OCI-LY1 (cell line): Measurements from ENCODE around the gene IQSEC1.
A peak's percentile ranks its signal among the peaks of the same experiment; 100 is the strongest.

Experiments
- H2AFZ ChIP-seq: fragments of 200-600 bp; sonication (generic), shearing (Covaris generic); 2 replicates; pipeline ENCODE4 v1.6.0; 2014; ENCODE audit warnings: antibody characterized with exemption, mild to moderate bottlenecking, low read length
- H3F3A ChIP-seq: fragments of 200-600 bp; sonication (generic), shearing (Covaris generic); 2 replicates; pipeline ENCODE4 v1.6.0; 2014; ENCODE audit warnings: mild to moderate bottlenecking, antibody characterized with exemption, low read length, moderate library complexity; ENCODE audit not compliant: insufficient read depth
- H3K27ac ChIP-seq: fragments of 200-600 bp; sonication (generic); 2 replicates; pipeline ENCODE4 v1.5.1; 2014; ENCODE audit warnings: low read length, mixed run types, mild to moderate bottlenecking, low read depth; ENCODE audit not compliant: poor library complexity, severe bottlenecking
- H3K27me3 ChIP-seq: fragments of 200-600 bp; sonication (generic); 2 replicates; pipeline ENCODE4 v1.6.0; 2014; ENCODE audit warnings: antibody characterized with exemption, mild to moderate bottlenecking, low read length, moderate library complexity; ENCODE audit not compliant: insufficient read depth
- H3K36me3 ChIP-seq: fragments of 200-600 bp; sonication (generic); 2 replicates; pipeline ENCODE4 v1.6.1; 2014; ENCODE audit warnings: mild to moderate bottlenecking, antibody characterized with exemption, low read length, moderate library complexity, mixed read lengths; ENCODE audit not compliant: insufficient read depth
- H3K4me1 ChIP-seq: fragments of 200-600 bp; sonication (generic); 2 replicates; pipeline ENCODE4 v1.5.1; 2014; ENCODE audit warnings: mild to moderate bottlenecking, low read length, moderate library complexity; ENCODE audit not compliant: insufficient read depth, severe bottlenecking
- H3K4me2 ChIP-seq: fragments of 200-600 bp; sonication (generic), shearing (Covaris generic); 2 replicates; pipeline ENCODE4 v1.6.1; 2014; ENCODE audit warnings: low read length
- H3K4me3 ChIP-seq: fragments of 200-600 bp; sonication (generic); 2 replicates; pipeline ENCODE4 v1.5.1; 2014; ENCODE audit warnings: low read length, low read depth, mild to moderate bottlenecking, mixed read lengths; ENCODE audit not compliant: poor library complexity, severe bottlenecking
- H3K79me2 ChIP-seq: fragments of 200-600 bp; shearing (Covaris generic); 2 replicates; pipeline ENCODE4 v1.6.1; 2016; ENCODE audit warnings: mixed run types, low read length, mixed read lengths; ENCODE audit not compliant: insufficient read depth
- H3K9ac ChIP-seq: fragments of 200-600 bp; sonication (generic), shearing (Covaris generic); 2 replicates; pipeline ENCODE4 v1.6.1; 2014; ENCODE audit warnings: mild to moderate bottlenecking, low read length, mixed read lengths
- H3K9me2 ChIP-seq: fragments of 200-600 bp; sonication (generic), shearing (Covaris generic); 2 replicates; pipeline ENCODE4 v1.6.1; 2014; ENCODE audit warnings: low read depth, mild to moderate bottlenecking, low read length, mixed read lengths
- H3K9me3 ChIP-seq: fragments of 200-600 bp; shearing (Covaris generic); 2 replicates; pipeline ENCODE4 v1.6.1; 2014; ENCODE audit warnings: low read length, mixed read lengths
- H4K20me1 ChIP-seq: fragments of 200-600 bp; sonication (generic), shearing (Covaris generic); 2 replicates; pipeline ENCODE4 v1.6.0; 2016; ENCODE audit warnings: mild to moderate bottlenecking, low read length; ENCODE audit not compliant: insufficient read depth
- EZH2 ChIP-seq: fragments of 200-600 bp; sonication (generic), shearing (Covaris generic); IDR thresholded peaks from 2 replicates; pipeline ENCODE4 v1.8.0; 2017; ENCODE audit warnings: borderline replicate concordance, mixed run types, mild to moderate bottlenecking, antibody characterized with exemption, low read length, moderate library complexity, mixed read lengths
- TF ChIP-seq, protein P1 (sequence below): fragments of 200-600 bp; sonication (generic), shearing (Covaris generic); IDR thresholded peaks from 2 replicates; pipeline ENCODE4 v1.5.1; 2017; ENCODE audit warnings: mild to moderate bottlenecking, antibody characterized with exemption, low read length, moderate library complexity, mixed read lengths

IQSEC1 gene

DNA sequence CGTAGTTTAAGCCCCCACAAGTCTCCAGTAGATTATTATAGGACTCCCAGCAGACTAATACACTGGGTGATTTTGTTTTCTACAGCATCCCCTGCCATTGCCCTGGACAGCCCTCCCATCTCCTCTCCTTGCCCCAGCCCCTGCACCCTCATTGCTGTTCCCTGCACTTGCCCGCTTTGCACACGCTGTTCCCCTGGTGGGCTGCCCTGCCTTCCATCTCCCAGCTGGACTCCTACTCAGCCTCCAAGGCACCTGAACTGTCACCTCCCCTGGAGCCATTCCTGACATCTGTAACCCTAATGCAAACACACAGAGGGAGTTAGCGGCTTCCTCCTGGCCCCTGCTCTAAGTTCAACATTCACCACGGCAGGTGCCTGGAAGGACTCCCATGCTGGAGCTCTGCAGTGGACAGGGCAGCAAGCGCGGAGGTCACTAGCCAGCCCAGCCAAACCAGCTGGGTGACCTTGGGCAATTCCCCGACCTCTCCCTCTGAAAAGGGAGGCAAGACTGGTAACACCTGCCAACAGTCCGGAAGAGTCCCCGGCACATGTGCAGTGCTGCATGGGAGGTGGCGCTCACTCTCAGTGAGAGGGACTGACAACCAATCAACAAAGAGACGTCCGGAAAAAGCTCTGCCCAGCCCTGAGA, 38.8 kb upstream of the IQSEC1 start:
- H3K4me2 ChIP-seq, result no peak overlapping the region
- no peaks in the 10 kb centered on the region for H3K79me2 ChIP-seq
- no peak overlapping the region for H2AFZ ChIP-seq
- no peak overlapping the region for H3K27ac ChIP-seq
- no peaks in the 10 kb centered on the region for H3K9me3 ChIP-seq
- no peaks in the 10 kb centered on the region for H3K36me3 ChIP-seq
- no peak overlapping the region for H3K4me3 ChIP-seq
- H4K20me1 ChIP-seq, result no peaks in the 10 kb centered on the region
- no peak overlapping the region for H3K9ac ChIP-seq
- no peak for TF ChIP-seq EZH2
- TF ChIP-seq, protein P1, sequence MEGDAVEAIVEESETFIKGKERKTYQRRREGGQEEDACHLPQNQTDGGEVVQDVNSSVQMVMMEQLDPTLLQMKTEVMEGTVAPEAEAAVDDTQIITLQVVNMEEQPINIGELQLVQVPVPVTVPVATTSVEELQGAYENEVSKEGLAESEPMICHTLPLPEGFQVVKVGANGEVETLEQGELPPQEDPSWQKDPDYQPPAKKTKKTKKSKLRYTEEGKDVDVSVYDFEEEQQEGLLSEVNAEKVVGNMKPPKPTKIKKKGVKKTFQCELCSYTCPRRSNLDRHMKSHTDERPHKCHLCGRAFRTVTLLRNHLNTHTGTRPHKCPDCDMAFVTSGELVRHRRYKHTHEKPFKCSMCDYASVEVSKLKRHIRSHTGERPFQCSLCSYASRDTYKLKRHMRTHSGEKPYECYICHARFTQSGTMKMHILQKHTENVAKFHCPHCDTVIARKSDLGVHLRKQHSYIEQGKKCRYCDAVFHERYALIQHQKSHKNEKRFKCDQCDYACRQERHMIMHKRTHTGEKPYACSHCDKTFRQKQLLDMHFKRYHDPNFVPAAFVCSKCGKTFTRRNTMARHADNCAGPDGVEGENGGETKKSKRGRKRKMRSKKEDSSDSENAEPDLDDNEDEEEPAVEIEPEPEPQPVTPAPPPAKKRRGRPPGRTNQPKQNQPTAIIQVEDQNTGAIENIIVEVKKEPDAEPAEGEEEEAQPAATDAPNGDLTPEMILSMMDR, result no peak
- peaks cover 13% of the 10 kb centered on the region for H3K4me1 ChIP-seq
- H3F3A ChIP-seq, result no peaks in the 10 kb centered on the region
- no peaks in the 10 kb centered on the region for H3K9me2 ChIP-seq
- peaks cover 9% of the 10 kb centered on the region; the same call in 1 of the 2 replicates for H3K27me3 ChIP-seq

DNA sequence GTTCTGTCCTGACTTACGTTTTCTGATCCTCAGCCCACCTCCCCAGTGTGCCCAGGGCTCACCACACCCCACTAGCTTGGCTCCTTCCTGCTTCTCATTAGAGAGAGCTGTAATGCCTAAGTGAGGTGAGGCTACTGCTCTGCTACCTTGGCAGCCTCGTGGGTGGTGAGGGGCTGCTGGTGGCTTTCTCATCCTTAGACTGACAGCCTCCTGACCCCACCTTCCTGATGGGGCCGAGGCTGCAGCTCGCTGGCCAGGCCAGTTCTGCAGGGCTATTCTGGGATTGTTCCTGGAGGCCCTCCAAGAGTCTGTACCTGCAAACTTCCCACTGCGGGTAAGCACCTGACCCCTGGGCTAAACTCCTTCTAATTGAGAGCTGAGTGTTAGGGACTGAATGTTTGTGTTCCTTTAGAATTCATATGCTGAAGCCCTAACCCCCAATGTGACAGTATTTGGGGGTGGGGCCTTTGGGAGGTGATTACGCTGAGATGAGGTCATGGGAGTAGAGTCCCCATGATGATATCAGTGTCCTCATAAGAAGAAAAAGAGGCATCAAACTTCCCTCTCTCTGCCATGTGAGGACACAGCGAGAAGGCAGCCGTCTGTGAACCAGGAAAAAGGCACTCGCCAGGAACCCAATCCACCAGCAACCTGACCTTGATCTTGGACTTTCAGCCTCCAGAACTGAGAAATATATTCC, 38.1 kb upstream of the IQSEC1 start:
- TF ChIP-seq EZH2, result no peak
- TF ChIP-seq, protein P1, result no peak
- Histone ChIP-seq H3K4me3 (no peak overlapping the region), H3K4me1 (peaks cover 13% of the 10 kb centered on the region), H3K9ac (no peak overlapping the region), H4K20me1 (no peaks in the 10 kb centered on the region), H3K9me3 (no peaks in the 10 kb centered on the region), H3K27me3 (peaks cover 16% of the 10 kb centered on the region), H3K4me2 (no peak overlapping the region), H3K79me2 (no peaks in the 10 kb centered on the region), H3F3A (no peaks in the 10 kb centered on the region), H3K36me3 (no peaks in the 10 kb centered on the region), H2AFZ (no peak overlapping the region), H3K9me2 (no peaks in the 10 kb centered on the region), H3K27ac (no peak overlapping the region)

DNA sequence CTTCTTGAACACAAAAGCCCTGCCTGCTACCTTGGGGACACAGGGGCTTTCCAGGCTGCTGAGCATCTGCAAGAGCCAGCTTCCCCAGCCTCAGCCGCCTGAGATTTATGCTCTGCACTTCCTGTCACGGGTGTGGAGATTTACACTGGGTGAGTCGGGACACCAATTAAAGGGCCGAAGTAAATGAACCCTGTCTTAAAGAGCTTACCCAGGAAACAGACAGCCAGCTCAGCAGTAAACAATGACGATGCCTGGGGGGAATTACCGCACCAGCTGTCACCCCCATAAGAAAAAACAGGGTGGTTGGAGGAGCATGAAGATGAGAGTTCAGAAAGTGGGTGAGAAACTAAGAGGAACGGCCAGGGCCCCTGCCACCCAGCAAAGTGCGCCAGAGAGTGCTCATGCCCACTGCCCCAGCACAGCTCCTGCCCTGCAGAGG, 37.5 kb upstream of the IQSEC1 start:
- H3K4me2 ChIP-seq, result peak overlapping the region; percentile 24; the same call in 1 of the 2 replicates
- H3F3A ChIP-seq, result no peaks in the 10 kb centered on the region
- TF ChIP-seq EZH2, result no peak
- TF ChIP-seq, protein P1, result no peak
- H4K20me1 ChIP-seq, result no peaks in the 10 kb centered on the region
- H3K9ac ChIP-seq, result no peak overlapping the region
- H3K9me2 ChIP-seq, result no peaks in the 10 kb centered on the region
- H2AFZ ChIP-seq, result no peak overlapping the region
- peaks cover 20% of the 10 kb centered on the region for H3K27me3 ChIP-seq
- H3K4me1 ChIP-seq, result peaks cover 13% of the 10 kb centered on the region
- H3K79me2 ChIP-seq, result no peaks in the 10 kb centered on the region
- H3K27ac ChIP-seq, result no peak overlapping the region
- no peak overlapping the region for H3K4me3 ChIP-seq
- H3K36me3 ChIP-seq, result no peaks in the 10 kb centered on the region
- H3K9me3 ChIP-seq, result no peaks in the 10 kb centered on the region
